Stimulated activated CD4-positive, alpha-beta T cell treated with anti-CD3 and anti-CD28 coated beads, Interleukin-12 subunit alpha, Interleukin-12 subunit beta, amount 100 ng/mL, for 48 hours (primary cell): Measurements from ENCODE around the gene ARID1A.
"Not testable (repeated sequence)": the region's sequence is repeated elsewhere in the genome, so short reads cannot be mapped to it uniquely, and the experiment has no call there.

Experiments used
- DNase-seq, 3 donors: peaks; one replicate each; pipeline ENCODE4 v3.0.0-alpha.2; 2020; ENCODE audit warnings: low read depth in 2 of 3, low spot score in 1 of 3

ARID1A gene

DNA sequence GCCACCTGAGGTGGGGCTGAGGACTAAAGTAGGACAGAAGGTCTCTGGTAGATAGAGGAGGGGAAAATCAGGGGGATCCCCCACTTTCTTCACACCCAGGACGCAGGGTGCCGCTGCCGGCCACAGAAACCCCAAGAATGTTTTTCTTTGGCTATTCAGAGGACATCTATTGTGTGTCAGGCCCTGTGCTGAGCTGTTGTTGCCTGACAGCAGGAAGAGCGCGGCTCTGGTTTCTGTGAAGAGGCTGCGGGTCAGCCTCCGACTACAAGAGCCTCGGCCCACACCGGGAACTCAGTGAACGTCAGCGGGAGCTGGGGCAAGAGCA is 91.5 kb downstream of the ARID1A start:
- peak; percentile 55 to 69 (median 69) for DNase-seq

DNA sequence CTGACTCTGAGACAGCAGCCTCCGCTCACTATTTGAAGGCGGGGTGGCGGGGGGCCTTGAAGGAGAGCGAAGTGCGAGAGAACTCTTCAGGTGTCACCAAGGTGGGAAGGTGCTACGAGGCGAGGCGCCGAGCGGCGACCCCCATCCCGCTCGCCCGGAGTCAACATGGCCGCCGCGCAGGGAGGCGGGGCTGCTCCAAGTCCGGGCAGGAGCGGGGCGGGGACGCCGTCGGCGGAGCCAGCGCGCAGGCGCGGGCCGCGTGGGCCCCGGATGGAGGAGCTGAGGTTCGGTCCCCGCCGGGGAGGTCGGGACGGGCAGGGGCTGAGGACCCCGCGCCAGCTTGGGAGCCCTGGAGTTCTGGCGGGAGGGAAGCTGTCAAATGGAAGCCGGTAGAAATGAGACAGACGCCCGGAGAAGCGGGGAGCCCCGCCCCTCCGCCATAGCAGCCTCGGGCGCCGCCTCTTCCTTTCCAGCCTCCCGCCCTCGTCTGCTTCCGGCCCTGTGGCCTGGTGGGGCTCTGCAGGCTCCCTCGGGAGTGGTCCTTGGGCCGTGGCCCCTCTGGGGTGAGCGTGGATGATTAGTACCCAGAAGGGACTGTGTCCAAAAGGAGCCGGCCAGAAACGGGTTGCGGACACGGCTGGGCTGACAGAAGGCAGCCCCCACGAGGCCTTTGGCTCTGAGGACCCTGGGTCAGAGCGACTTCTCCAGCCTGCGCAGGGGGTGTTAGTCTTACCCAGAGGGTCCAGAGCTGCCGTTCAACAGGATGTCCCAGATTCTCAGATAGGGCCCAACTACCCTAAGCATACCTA is 92.1 kb downstream of the ARID1A start, which contains the start of gene PIGV:
Gene PIGV (plus strand): TSS at position 245 of the 809 bp plus-strand sequence. CDS start 2,866 bp downstream, outside the sequence.
- peak; percentile 76 to 87 (median 77) for DNase-seq

DNA sequence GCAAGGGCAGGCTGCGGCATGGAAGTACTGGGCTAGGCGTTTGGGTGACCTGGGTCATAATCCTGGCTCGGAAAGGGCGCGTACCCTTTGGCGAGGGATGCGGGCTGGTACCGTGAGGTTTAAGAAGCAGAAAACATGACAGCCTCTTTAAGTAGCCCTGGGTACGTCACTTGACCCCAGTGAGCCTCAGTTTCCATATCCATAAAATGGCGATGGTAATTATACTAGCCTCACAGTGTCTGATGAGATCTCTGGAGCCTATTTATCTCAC is 92.6 kb downstream of the ARID1A start:
- peak in 1 of 3 donors; percentile 31 for DNase-seq

DNA sequence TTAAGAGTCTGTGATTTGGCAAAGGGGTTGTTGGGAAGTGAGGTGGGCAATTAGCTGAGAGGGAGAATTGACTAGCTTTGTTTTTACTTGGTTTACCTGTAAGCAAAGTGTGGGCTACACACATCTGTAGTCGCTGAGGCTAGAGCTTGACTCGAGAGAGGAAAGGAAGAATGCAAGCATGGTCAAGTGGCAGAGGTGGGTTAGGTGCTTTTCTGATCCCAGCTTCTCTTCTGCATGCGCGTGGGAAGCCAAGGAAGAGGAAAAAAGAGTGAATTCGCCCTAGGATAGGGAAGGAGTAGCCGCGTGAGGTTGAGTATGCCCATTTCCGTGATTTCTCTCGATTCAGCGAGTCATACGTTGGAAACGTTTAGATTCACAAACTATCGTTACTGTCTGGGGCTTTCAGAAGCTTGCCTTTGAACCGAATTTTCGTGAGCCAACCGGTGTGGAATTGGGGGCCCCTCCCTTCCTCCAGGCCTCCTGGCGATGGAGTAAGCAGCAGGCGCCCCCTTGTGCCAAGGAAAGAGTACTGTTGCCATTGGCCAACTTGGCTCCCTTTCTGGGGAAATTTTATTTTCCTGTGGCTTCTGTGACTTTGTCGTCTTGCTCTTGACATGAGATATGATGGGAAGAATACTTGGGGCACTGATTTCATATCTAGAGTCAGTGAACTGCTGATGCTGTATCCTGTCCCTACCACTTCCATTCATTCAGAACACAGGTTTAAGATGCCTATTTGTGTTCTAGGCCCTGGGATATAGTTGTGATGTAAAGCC is 93.2 kb downstream of the ARID1A start:
- DNase-seq: peak; percentile 83 to 88 (median 85)

DNA sequence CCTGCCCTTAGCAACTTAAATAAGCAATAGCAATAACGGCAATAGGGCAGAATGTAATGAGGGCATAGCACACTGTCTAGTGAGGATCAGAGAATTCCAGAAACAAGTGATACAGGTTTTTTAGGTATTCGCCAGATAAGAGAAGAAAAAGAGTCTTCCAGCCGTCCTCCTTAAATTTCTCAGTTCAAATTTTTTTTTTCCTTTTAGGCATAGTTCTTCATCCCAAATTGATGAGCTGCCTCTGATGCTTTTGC is 93.7 kb downstream of the ARID1A start:
- DNase-seq: no peak

DNA sequence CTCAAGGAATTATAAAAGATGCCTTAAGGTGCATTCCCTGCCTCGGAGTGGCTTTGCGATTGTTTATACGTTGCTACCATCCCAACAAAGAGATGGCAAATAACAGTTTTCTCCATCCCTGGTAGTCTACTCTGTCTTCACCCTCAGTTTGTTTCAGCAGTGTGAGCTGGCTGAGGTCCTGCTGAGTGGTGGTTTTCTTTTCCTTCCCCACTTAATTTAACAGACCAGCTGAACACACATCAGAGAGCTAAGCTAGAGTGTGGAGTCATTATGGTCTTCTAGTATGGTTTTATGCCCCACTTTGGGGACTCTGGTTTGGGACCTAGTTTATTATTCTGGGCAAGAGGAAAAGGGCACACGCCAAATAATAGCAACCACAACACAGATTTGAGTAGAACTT is 94.1 kb downstream of the ARID1A start:
- no peak for DNase-seq

DNA sequence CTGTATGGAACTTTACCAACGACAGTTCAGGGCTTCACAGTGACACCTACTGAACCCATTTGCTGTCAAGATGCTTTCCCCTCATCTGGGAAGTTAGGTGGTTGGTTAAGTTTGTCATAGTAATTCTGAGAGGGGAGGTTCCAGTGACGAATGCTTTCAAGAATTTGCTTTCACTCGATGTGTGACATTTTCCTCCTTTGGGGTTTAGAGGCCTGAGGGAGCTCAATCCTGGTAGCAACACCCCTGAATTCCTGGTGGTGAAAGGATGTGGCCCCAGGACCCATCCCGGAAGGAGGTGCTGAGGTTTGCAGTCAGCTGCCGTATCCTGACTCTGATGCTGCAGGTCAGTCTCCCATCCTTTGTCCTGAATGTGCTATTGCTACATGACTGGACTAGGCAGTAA is 94.7 kb downstream of the ARID1A start:
- DNase-seq: peak in 1 of 3 donors; percentile 54

DNA sequence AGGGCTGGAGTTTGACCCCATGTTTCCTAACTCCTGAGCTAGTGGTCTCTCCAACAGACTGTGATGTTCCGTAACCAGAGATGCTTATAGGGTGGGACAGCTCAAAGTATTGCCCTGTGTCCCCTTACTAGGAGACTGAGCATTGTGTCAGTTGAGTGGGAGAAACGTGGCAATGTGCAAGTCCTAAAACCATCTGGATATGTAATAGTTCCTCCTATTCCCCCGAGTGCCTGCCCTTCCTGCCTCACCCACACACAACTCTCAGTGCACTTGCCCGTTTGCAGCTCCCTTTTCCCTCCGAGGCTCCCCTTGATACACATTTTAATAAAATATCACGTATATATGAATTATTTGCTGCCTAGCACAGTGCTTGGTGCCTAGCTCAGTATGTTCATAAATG is 95.3 kb downstream of the ARID1A start:
- DNase-seq: no peak

DNA sequence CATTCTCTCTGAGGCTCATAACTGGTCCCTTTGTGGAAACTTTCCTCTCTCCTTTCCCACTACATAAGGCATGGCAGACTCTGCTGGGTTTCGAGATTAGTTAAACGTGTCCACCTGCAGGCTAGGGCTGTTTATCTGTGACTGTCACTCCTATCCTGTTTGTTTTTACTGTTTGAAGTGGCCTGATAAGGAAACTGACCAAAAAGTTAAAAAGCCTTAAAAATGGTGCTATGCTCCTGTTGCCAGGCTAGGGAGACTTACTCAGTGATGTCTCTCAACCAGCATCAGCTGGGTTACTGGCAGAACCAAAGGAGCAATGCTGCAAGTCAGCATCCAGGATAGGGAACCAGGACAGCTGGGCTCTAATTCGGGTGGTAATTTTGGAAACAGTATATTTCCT is 95.8 kb downstream of the ARID1A start:
- DNase-seq: no peak

DNA sequence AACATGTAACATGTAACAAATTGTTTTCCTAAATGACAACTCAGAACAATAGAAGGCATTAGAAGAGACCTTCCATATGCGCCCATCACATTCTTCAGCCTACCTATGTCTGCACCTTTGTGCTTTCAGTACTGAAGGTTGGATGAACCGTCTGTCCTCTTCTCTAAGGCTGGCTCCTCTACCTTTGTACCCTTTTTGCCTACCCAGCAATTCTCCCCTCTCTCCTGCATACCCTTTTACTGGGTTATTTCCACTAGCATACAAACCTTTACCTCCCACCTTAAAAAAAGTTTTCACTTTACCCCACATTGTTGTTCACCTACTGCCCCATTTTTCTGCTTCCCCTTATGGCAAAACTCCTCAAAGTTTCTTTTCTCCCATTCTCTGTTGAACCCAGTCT is 97.1 kb downstream of the ARID1A start:
- no peak for DNase-seq

DNA sequence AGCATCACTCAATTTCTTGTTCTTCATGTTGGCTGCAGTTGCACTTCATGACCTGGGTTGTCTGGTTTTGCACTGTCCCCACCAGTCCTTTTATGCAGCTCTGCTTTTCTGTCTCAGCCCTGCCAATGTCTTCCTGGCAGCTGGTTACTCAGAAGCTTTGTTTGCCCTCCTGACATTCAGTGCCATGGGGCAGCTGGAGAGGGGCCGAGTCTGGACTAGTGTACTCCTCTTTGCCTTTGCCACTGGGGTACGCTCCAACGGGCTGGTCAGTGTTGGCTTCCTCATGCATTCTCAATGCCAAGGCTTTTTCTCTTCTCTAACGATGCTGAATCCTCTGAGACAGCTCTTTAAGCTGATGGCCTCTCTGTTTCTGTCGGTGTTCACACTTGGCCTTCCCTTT is 98.6 kb downstream of the ARID1A start:
- no peak for DNase-seq

DNA sequence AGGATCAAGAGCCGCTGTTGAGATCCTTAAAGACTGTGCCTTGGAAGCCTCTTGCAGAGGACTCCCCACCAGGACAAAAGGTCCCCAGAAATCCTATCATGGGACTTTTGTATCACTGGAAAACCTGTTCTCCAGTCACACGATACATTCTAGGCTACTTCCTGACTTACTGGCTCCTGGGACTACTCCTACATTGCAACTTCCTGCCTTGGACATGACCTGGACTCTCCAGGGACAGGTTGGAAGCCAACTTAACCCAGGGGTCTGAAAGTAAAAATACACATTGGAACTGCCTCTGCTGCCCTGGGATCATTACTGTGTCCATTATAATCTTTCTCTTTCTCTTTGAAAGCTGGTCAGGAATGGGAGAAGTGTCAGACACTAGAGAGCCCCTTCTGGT is 101.8 kb downstream of the ARID1A start:
- DNase-seq: no peak

DNA sequence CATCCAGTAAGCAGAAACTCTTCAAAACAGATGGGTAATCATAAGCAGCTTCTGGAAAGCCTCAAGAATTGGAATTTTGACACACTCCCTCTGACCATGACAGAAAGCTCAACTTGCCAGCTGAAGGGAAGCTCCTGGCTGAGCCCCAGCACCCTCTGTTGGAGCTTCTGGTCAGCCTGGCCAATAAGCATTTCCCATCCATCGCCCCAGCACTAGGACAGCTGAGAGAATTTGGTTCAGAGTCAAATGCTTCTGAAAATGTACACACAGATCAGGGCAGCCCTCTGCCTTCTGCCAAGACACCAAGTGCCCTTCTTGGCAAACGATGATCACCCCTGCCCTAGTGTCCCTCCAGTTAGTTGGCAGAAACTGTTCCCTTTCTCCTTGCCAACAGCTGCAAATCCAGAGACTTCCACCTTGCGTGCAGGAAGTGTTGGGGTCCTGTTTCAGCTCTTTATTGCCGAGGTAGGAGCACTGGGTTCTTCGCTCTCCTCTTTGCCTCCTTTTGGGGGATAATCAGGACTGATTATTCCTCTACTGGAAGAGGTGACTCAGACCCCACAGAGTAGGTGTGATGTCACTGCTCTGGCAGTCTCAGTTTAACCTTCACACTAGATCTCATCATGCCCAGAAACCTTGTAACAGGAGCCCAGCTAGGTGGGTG is 103.8 kb downstream of the ARID1A start:
- DNase-seq: no peak

DNA sequence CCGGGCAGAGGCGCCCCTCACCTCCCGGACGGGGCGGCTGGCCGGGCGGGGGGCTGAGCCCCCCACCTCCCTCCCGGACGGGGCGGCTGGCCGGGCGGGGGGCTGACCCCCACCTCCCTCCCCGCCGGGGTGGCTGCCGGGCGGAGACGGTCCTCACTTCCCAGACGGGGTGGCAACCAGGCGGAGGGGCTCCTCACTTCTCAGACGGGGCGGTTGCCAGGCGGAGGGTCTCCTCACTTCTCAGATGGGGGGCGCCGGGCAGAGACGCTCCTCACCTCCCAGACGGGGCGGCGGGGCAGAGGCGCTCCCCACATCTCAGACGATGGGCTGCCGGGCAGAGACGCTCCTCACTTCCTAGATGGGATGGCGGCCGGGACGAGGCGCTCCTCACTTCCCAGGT is 108.1 kb downstream of the ARID1A start:
- not testable (repeated sequence) for DNase-seq

DNA sequence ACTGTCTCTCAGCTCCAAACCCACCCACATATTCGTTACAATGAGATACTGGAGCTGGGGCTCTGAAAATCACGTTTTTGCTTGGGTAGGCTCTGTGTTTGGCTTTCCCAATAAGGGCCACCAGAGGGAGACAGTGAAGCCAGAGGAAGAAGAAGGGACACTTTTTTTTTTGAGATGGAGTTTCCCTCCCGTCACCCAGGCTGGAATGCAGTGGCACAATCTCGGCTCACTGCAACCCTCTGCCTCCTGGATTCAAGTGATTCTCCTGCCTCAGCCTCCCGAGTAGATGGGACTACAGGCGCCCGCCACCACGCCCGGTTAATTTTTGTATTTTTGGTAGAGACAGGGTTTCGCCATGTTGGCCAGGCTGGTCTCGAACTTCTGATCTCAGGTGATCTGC is 114.3 kb downstream of the ARID1A start:
- DNase-seq: peak; percentile 62 to 80 (median 68)

DNA sequence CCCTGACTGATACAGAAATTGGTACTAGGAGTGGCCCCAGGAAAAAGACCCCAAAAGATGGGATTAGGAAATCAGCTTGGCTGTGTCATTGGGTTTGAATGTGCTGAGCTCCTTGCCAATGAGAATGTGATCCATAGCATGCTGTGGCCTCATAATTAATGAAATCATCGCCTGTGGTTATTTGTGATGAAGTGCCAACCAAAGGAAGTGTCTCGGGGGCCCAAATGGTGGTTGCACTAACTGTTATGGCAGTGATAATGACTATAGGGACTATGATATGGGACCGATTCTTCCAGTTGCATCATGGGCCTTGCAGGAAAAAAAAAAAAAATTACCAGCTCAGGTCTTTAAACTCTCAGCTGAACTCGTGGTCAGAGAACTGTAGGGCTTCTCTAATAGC is 115.2 kb downstream of the ARID1A start:
- DNase-seq: no peak

DNA sequence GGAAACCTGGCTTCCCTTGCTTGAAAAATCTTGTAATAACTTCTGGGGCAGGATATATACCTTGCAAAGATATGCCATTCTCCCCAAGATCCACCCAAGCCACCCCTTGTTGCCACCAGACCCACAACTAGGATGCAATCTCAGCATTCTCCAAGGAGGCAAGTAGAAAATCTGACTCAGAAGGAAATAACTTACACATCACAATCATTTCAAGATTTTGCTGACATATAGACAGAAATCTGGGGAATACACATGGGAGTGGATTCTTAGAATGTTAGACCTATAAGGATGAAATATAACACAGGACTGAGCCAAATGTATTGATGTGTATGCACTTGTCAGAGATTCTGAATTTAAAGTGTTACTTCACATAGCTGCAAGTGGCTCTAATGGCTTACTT is 115.9 kb downstream of the ARID1A start:
- DNase-seq: no peak

DNA sequence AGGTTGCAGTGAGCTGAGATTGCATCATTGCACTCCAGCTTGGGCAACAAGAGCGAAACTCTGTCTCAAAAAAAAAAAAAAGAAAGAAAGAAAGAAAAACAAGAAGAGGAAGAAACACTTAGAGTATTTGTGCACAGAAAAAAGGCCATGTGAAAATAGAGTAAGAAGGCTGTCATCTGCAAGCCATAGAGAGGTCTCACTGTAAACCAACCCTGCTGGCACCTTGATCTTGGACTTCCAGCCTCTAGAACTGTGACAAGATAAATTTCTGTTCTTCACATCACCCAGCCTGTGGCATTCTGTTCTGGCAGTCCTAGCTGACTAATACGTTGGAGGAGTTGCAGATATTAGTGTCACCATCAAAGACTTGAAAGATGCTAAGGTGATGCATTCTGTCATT is 118.6 kb downstream of the ARID1A start:
- no peak for DNase-seq

DNA sequence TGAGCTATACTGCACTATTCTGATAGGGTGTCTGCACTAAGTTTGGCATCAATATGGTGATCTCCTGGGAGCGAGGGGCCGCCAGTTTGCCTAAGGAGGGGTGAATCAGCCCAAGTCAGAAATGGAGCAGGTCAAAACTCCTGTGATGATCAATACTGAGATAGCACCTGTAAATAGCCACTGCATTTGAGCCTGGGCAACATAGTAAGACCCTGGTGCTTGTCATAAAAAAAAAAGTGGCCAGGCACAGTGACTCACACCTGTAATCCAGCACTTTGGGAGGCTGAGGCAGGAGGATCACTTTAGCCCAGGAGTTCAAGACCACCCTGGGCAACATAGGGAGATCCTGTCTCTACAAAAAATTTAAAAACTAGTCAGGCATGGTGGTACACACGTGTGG is 119.1 kb downstream of the ARID1A start:
- DNase-seq: no peak

DNA sequence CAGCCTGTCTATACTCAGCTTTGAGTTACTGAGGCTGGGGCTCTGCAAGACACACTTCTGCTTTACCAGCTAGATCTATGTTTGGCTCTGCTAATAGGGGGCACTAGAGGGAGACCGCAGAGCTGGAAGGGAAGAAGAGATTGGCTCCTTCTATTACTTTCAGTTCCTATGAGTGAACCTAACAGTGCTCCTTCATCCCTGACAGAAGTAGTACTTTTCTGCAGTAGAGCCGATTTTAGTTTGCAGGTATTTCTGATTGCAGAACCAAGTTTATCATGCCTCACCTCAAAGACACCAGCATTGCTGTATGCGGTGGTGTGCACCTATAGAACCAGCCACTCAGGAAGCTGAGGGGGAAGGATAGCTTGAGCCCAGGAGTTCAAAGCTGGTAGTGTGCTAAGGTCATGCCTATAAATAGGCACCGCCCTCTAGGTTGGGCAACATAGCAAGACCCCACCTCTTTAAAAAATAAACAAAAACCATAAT is 125.0 kb downstream of the ARID1A start:
- DNase-seq: no peak

DNA sequence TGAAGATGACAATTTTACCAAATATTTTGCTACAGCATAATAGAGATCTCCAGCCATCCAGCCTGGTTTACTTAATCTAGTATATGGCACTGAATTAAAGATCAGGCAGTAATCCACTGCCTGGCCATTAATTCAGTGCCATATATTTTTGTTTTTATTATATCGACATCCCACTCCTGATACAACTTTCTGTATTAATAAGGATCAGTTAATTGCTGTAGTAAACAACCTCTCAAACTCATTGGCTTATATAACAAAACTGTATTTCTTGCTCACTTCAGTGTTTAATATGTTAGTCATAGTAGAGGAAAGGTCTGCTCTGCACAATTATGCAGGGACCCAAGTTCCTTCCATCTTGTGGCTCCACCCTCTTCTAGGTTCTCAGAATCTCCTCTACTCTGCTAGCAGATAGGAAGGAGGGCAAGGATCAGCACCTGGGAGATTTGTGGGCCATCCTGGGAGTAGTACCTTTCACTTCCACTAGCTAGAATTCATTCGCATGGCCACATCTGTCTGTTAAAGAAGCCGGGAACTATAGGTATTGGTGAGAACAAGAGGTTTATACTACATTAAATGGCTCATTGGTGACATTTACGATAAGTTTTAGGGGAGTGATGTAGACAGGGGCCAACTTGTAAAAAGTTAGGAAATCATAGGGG is 127.1 kb downstream of the ARID1A start:
- no peak for DNase-seq

DNA sequence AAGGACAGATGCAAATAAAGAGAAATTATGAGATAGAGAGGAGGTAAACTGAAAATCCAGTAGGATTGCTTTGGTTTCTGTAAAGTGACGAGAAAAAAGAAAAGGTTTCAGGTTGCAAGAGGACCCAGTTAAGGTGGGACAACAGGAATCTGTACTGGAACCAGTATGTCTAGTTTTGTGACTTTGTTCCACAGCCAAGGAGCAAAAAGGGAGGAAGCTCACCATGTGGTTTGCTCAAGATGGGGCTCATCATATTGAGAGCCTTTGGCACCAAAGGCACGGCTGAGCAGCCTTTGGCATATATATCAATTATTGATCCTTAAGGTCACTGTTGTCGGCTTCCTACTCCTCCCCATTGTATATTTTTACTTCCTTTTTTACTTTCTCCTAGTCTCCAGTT is 128.9 kb downstream of the ARID1A start:
- DNase-seq: no peak
